PC-3 (cell line): ENCODE data around the gene FAM89B. TPM values are rescaled to one million over a fixed set of nuclear protein-coding genes. Genes with fewer than 3 reads are reported as not detected.

Experiments
- ATAC-seq: fragments of 200-7000 bp; cut with Tn5 transposase; 2 replicates; pipeline ENCODE4 v1.9.1; 2020; ENCODE audit warnings: mild to moderate bottlenecking, moderate library complexity
- BruUV-seq: library from RNA; stranded (reverse); fragments of 400-500 nt; replicated peaks from 2 replicates; lab custom pipeline; 2021; lab: Mats Ljungman, UMichigan
- CTCF ChIA-PET: fragments of 300-600 bp; sonication (Branson Sonifier 250); formaldehyde crosslinking; loops from one replicate; lab custom pipeline; 2022; ENCODE audit warnings: antibody characterized with exemption; lab: Charles Lee
- POLR2A ChIA-PET: fragments of 300-600 bp; sonication (Branson Sonifier 250); formaldehyde crosslinking; loops from one replicate; lab custom pipeline; 2022; ENCODE audit warnings: antibody characterized with exemption; ENCODE audit not compliant: unreplicated experiment; lab: Charles Lee
- DNase-seq: peaks from one replicate; pipeline ENCODE4 v3.0.0-alpha.2; 2015
- H2AFZ ChIP-seq: fragments of 300-600 bp; sonication (generic); 2 replicates; pipeline ENCODE4 v1.6.0; 2016; ENCODE audit warnings: antibody characterized with exemption, low read length
- H3F3A ChIP-seq: fragments of 300-600 bp; sonication (generic); one replicate; pipeline ENCODE4 v1.6.0; 2017; ENCODE audit warnings: antibody characterized with exemption, low read length, control low read depth, mild to moderate bottlenecking; ENCODE audit not compliant: unreplicated experiment
- H3K27ac ChIP-seq: fragments of 300-600 bp; sonication (generic); 2 replicates; pipeline ENCODE4 v1.5.1; 2016; ENCODE audit warnings: mild to moderate bottlenecking, low read length
- H3K27me3 ChIP-seq: fragments of 300-600 bp; sonication (generic); 2 replicates; pipeline ENCODE4 v1.6.1; 2016; ENCODE audit warnings: low read length, mixed read lengths
- H3K36me3 ChIP-seq: fragments of 300-600 bp; sonication (generic); 2 replicates; pipeline ENCODE4 v1.6.1; 2016; ENCODE audit warnings: low read depth, mixed run types, low read length, mixed read lengths
- H3K4me1 ChIP-seq: fragments of 300-600 bp; sonication (generic); 2 replicates; pipeline ENCODE4 v1.5.1; 2016; ENCODE audit warnings: low read length; ENCODE audit not compliant: insufficient read depth
- H3K4me2 ChIP-seq: fragments of 300-600 bp; sonication (generic); 2 replicates; pipeline ENCODE4 v1.6.0; 2016; ENCODE audit warnings: low read length
- H3K4me3 ChIP-seq: fragments of 300-600 bp; sonication (generic); 2 replicates; pipeline ENCODE4 v1.5.1; 2016; ENCODE audit warnings: mild to moderate bottlenecking, low read length, mixed read lengths
- H3K79me2 ChIP-seq: fragments of 300-600 bp; sonication (generic); 2 replicates; pipeline ENCODE4 v1.6.1; 2017; ENCODE audit warnings: low read length, mixed read lengths
- H3K9ac ChIP-seq: fragments of 300-600 bp; sonication (generic); 2 replicates; pipeline ENCODE4 v1.6.0; 2016; ENCODE audit warnings: mild to moderate bottlenecking, low read length
- H3K9me2 ChIP-seq: fragments of 300-600 bp; sonication (generic); replicated peaks from 2 replicates; pipeline ENCODE4 v1.6.1; 2016; ENCODE audit warnings: mixed run types, low read length, mixed read lengths
- H3K9me3 ChIP-seq: fragments of 300-600 bp; sonication (generic); 2 replicates; pipeline ENCODE4 v1.6.1; 2016; ENCODE audit warnings: low read length, mixed read lengths
- H4K20me1 ChIP-seq: fragments of 300-600 bp; sonication (generic); 2 replicates; pipeline ENCODE4 v1.6.1; 2016; ENCODE audit warnings: low read length, mixed read lengths
- EZH2 ChIP-seq: fragments of 300-600 bp; sonication (generic); IDR thresholded peaks from one replicate; pipeline ENCODE4 v1.6.1; 2017; ENCODE audit warnings: antibody characterized with exemption, mild to moderate bottlenecking, low read length; ENCODE audit not compliant: unreplicated experiment
- EZH2phosphoT487 ChIP-seq: fragments of 300-600 bp; sonication (generic); IDR thresholded peaks from 2 replicates; pipeline ENCODE4 v1.6.1; 2018; ENCODE audit warnings: mild to moderate bottlenecking, antibody characterized with exemption, low read length, borderline replicate concordance
- intact Hi-C: fragments of 100-400 bp; cut with micrococcal nuclease; formaldehyde crosslinking; loops from 2 replicates; pipeline ENCODE4 v1.9.0; 2023
- total RNA-seq: library from RNA; depleted of rRNA; stranded (reverse); fragments of >200 nt; gene quantifications from 2 replicates; pipeline ENCODE4 v1.2.3, GENCODE V29; 2014
- TF ChIP-seq, protein P1 (sequence below): fragments of 300-600 bp; sonication (generic); conservative IDR thresholded peaks from 2 replicates; pipeline ENCODE4 v1.5.1; 2017; ENCODE audit warnings: antibody characterized with exemption, low read depth, mild to moderate bottlenecking, low read length

The FAM89B gene
- total RNA-seq, 1 experiment from 2014 or later = 76.3 TPM

DNA sequence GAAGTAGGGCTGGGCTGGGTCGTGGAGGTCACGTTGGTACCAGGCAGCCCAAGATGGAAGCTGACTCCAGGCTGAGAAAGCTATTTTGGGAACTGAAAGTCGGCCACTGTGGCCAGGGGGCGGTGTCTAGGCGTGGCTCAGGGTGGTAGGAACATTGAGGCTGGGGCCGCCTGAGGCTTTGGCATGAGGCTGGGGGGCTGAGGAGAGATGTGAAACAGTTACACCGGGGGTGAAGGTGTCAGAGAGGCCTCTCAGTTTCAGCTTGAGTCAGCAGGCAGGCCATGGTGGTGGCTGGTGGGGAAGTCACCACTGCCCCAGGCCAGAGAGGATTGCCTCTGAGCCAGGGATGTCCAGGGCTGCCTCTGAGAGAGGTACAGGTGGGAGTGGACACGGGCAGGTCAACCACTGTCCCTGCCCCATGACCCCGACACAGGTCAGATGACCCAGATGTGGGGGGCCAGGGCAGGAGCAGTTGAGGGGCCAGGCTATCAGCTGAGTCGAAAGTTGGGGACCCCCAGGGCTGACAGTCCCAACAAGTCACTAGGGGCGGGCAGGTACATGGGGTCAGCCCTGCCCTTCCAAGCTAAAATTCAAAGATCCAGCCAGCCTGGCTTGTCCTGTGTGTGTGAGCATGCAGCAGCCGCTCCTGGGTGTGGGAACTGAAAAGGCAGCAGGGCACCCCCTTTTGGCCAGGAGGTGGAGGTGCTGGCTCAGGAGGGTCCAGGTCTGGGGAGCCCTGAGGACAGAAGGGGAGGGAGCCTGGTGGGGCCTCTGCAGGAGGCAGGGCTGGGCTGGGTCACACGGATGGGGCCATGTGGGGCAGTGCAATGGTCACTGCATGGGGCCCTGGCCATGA is 16.1 kb downstream of the FAM89B start:
- Histone ChIP-seq H3K27ac (no peak overlapping the region), H3K9me3 (no peaks in the 10 kb centered on the region), H3K9ac (no peak overlapping the region), H3K9me2 (no peaks in the 10 kb centered on the region), H3K79me2 (no peaks in the 10 kb centered on the region), H2AFZ (no peak overlapping the region), H3K36me3 (peaks cover 5% of the 10 kb centered on the region), H3K27me3 (no peaks in the 10 kb centered on the region), H4K20me1 (no peaks in the 10 kb centered on the region), H3K4me3 (no peak overlapping the region), H3K4me2 (no peak overlapping the region), H3F3A (no peaks in the 10 kb centered on the region), H3K4me1 (no peaks in the 10 kb centered on the region)
- ATAC-seq (peak; percentile 74), DNase-seq (peak; percentile 65)
- ChIA-PET POLR2A (no interaction called here), CTCF (interaction anchor here (0.6 to 1.1 kb wide), 3 partner anchors 11 to 63 kb away, joined by 3 to 7 read pairs (median 6); partner anchors contain the start of gene SCYL1)
- no TSS peak for BruUV-seq
- TF ChIP-seq EZH2phosphoT487 (no peak), EZH2 (no peak)
- TF ChIP-seq, protein P1, sequence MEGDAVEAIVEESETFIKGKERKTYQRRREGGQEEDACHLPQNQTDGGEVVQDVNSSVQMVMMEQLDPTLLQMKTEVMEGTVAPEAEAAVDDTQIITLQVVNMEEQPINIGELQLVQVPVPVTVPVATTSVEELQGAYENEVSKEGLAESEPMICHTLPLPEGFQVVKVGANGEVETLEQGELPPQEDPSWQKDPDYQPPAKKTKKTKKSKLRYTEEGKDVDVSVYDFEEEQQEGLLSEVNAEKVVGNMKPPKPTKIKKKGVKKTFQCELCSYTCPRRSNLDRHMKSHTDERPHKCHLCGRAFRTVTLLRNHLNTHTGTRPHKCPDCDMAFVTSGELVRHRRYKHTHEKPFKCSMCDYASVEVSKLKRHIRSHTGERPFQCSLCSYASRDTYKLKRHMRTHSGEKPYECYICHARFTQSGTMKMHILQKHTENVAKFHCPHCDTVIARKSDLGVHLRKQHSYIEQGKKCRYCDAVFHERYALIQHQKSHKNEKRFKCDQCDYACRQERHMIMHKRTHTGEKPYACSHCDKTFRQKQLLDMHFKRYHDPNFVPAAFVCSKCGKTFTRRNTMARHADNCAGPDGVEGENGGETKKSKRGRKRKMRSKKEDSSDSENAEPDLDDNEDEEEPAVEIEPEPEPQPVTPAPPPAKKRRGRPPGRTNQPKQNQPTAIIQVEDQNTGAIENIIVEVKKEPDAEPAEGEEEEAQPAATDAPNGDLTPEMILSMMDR = peak; percentile 76
- intact Hi-C loops = no loop called here

DNA sequence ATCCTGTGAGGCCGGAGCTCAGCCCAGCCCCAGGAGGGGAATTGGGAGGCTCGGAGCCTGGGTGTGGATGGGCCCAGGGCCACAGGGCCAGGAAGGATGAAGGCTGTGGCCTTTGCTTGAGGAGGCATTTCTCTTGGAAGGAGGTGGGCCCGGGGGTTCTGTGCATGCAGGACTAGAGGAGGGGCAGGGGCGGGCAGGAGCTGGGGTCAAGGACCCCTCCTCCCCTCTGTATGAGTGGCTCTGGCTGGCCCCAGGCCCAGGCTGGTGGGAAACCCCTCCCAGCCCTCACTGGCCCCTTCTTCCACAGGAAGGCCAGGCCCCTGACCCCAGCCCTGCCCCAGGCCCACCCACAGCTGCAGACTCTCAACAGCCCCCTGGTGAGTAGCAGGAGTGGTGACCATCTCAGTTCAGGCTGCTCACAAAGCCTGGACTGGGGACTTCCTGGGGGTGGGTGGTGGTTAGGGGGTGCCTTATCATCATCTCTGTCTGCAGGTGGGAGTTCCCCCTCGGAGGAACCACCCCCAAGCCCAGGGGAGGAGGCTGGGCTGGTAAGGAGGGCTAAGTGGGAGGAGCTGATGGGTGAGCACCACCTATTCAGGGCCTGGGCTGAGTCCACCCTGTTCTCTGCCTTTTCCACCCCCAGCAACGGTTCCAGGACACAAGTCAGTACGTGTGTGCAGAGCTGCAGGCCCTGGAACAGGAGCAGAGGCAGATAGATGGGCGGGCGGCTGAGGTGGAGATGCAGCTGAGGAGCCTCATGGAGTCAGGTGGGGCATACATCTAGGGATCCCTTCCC is 17.3 kb downstream of the FAM89B start:
- Histone ChIP-seq H3K9ac (no peak overlapping the region), H3K36me3 (peaks cover 5% of the 10 kb centered on the region), H3K27me3 (no peaks in the 10 kb centered on the region), H3K9me2 (no peaks in the 10 kb centered on the region), H3K4me1 (no peaks in the 10 kb centered on the region), H3K4me3 (no peak overlapping the region), H3K27ac (no peak overlapping the region), H3K79me2 (no peaks in the 10 kb centered on the region), H4K20me1 (no peaks in the 10 kb centered on the region), H3F3A (no peaks in the 10 kb centered on the region), H2AFZ (no peak overlapping the region), H3K4me2 (no peak overlapping the region), H3K9me3 (no peaks in the 10 kb centered on the region)
- ATAC-seq (no peak), DNase-seq (no peak)
- BruUV-seq = no TSS peak
- intact Hi-C loops = no loop called here
- CTCF ChIA-PET = no interaction called here
- POLR2A ChIA-PET = no interaction called here
- TF ChIP-seq EZH2 (no peak), EZH2phosphoT487 (no peak)
- TF ChIP-seq, protein P1 = no peak
